OCI-LY1 (cell line): ENCODE measurements around the gene IKZF1.

Experiments
- EZH2 ChIP-seq: fragments of 200-600 bp; sonication (generic), shearing (Covaris generic); IDR thresholded peaks from 2 replicates; pipeline ENCODE4 v1.8.0; 2017; ENCODE audit warnings: borderline replicate concordance, mixed run types, mild to moderate bottlenecking, antibody characterized with exemption, low read length, moderate library complexity, mixed read lengths
- TF ChIP-seq, protein P1 (sequence below): fragments of 200-600 bp; sonication (generic), shearing (Covaris generic); IDR thresholded peaks from 2 replicates; pipeline ENCODE4 v1.5.1; 2017; ENCODE audit warnings: mild to moderate bottlenecking, antibody characterized with exemption, low read length, moderate library complexity, mixed read lengths

DNA sequence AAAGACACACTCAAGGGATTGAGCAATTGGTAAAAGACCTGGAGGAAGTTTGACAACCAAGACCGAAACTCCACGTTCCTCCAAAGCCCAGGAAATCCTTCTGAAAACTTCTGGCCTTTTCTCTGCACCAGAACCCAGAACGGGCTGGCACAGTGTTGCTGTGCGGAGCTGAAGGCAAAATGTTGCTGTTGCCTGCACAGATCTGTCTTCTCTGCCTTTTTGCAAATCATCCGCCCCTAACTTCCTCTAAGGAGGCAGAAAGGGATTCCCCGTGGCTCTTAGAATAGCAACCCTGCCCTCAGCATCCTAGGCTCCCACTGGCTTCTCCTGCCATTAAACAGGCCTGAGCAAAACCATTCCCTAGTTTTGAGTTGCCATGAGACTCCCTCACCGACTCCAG lies 100.7 kb downstream of the IKZF1 start:
- TF ChIP-seq, protein P1, sequence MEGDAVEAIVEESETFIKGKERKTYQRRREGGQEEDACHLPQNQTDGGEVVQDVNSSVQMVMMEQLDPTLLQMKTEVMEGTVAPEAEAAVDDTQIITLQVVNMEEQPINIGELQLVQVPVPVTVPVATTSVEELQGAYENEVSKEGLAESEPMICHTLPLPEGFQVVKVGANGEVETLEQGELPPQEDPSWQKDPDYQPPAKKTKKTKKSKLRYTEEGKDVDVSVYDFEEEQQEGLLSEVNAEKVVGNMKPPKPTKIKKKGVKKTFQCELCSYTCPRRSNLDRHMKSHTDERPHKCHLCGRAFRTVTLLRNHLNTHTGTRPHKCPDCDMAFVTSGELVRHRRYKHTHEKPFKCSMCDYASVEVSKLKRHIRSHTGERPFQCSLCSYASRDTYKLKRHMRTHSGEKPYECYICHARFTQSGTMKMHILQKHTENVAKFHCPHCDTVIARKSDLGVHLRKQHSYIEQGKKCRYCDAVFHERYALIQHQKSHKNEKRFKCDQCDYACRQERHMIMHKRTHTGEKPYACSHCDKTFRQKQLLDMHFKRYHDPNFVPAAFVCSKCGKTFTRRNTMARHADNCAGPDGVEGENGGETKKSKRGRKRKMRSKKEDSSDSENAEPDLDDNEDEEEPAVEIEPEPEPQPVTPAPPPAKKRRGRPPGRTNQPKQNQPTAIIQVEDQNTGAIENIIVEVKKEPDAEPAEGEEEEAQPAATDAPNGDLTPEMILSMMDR, result no peak
- no peak for TF ChIP-seq EZH2
